ENCODE measurements around the gene KRT12.
"Not testable (repeated sequence)": the region's sequence is repeated elsewhere in the genome, so short reads cannot be mapped to it uniquely, and the experiment has no call there.

KRT12 gene

DNA sequence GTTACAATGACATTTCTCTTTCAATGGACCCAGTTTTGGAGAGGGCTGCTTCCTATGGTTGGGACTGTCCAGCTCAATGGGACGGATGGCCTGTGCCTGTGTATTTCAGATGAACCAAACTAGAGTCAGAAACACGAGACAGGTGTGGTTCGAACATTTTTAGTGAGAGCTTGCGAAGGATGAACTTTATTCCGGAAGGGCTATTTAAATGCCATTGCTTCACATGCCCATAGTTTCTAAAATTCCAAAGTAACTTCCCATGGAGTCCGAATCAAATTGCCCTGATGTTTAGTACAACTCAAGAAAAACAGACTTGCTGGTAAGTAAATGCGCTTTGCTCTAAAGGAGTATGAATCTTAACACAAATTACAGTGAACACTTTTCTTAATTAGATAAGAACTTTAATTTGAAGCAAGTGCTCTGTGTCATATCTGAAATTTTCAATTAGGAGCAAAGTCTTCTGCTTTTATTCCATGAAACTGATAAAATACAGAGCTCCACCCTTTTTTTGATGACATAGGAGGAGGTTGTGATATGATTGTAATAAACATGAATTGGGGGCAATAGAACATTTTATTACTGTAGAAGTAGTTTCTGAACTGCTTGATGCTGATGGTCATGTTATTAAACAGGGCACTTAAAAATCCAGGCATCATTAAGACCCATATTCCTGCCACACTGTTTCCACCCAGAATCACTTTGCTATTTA lies 16.8 kb upstream of the KRT12 start:
- no peak for DNase-seq

DNA sequence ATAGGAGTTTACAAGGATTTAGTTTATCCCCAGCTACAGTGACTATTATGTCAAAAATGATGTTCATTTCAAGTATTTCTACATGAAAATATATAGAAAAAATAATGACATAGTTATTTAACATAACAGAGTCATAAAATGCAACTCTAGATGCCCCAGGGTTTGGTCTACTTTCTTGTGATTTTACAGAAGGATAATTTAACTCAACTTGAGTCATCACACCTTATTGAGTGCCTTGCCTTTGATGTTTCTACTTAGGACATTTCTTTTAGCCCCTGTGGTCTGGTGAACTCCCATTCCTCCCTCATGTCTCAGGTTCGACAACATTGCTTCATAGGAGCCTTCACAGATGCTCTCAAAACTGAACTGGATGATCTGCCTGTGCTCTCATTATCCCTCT lies 16.0 kb upstream of the KRT12 start:
- no peak for DNase-seq

DNA sequence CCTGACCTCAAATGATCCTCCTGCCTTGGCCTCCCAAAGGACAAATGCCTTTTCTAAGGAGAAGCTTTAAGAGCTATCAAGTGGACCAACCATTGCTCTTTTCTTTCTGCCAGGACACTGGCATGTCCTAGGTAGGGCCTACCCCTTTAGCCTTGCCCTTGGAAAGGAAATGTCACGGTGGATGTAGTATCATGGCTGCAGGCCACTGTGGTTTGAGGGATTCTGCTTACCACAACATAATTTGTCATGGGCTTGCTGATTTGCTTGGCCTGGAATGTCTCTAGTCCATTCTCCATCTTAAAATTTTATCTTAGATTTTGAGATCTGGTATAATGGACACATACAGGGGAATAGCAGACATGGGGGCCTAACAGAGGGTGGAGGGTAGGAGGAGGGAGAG lies 12.0 kb upstream of the KRT12 start:
- DNase-seq, result no peak

DNA sequence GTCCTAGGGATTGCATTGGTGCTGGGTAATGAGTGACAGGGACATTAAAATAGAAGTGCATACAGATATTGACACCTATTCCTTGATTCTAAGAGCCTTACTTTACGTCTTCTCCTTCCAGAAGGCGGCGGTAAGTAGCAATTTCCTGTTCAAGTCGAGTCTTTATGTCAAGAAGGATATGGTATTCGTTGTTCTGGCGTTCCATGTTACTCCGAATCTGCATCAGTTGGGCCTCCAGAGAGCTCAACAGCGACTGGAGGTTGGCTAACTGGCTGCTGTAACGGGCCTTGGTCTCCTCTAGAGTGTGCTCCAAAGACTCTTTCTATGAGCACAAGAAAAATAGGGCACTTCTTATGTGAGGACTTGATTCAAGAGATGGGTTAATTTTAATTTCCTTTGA lies 11.0 kb upstream of the KRT12 start:
- DNase-seq, result no peak

DNA sequence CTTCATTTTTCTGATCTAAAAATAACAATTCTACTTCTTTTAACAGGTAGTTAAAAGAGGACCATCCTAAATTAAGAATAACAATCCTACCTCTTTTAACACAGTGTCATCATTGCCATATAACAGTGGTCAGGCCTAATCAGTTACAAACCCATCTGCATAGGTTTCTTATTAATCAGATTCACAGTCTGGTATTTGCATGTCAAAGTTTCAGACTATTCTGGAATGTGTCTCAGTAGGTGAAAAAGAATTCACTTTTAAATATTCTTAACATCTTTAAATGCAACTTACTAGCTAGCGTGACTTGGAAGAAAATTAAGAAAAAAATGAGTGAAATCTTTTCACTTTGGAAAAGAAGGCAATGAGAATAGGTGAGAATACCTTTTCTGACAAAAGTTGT lies 6.8 kb upstream of the KRT12 start:
- DNase-seq, result no peak

DNA sequence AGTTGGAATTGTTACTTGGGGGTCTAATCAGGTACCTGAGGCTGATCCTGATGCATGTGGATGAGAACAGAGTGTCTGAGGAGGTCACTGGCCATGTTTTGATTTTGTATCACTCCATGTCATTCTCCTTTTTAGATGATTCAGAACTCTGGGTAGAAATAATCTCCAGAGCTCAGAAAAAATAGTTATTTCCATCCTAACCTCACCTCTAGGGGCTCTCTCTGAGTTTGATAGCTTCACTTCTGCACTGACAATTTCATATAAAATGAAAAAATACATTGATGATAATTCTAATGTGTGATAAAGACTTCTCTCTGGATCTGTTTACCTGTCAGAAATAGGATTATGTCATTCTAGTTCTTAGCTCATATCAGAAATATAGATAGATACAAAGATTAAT lies 6.2 kb upstream of the KRT12 start:
- no peak for DNase-seq

DNA sequence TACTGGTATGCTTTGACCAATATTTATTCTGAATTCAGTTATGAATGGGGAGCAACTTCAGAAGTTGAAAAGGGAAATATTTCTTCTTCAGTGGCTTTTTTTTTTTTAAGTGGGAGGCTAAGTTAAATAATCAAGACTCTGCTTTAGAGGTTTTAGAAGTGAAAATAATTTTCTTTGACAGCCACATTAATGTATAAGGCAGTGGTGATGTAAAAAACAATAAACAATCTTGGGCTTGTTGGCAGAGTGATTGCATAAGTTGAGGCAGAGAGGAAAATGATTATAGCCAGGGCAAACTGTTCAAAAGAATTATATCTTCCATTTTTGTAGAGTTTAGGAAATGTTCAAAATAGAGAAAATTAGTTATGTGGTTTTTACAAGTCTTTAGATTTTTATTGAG lies 5.4 kb upstream of the KRT12 start:
- no peak for DNase-seq

DNA sequence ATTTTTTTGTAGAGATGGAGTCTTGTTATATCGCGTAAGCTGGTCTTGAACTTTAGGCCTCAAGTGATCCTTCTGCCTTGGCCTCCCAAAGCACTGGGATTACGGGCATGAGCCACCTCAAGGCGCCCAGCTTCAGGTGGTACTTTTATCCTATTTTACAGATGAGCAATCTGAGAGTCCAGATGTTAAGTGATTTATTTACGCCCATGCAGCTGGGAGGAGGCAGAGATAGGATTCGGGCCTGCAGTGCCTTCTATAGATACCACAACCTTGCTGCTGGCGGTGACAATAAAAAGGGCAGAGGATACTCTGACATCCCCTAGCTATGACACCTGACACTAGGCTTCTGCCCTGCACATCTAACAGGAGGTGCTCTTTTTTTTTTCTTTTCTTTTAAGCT lies 4.3 kb upstream of the KRT12 start:
- no peak for DNase-seq

DNA sequence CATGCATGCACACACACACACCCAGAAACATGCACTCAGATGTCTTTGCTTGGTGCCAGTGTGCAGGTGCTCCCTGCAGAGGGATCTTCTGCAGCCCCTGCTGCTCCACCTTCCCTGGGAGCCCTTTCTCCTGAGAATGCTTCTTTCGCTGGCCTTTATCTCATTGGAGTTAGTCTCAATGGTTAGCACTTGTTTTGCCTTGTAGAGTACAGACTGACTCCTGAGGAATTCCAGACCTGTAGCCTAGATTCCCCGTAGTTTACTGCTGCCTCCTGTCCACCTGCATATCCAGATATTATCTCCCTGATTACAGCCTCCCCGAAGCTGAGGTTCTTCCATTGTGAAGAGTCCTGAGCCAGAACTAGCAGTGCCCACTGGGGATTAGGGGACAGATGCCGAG lies 3.1 kb upstream of the KRT12 start:
- no peak for DNase-seq

DNA sequence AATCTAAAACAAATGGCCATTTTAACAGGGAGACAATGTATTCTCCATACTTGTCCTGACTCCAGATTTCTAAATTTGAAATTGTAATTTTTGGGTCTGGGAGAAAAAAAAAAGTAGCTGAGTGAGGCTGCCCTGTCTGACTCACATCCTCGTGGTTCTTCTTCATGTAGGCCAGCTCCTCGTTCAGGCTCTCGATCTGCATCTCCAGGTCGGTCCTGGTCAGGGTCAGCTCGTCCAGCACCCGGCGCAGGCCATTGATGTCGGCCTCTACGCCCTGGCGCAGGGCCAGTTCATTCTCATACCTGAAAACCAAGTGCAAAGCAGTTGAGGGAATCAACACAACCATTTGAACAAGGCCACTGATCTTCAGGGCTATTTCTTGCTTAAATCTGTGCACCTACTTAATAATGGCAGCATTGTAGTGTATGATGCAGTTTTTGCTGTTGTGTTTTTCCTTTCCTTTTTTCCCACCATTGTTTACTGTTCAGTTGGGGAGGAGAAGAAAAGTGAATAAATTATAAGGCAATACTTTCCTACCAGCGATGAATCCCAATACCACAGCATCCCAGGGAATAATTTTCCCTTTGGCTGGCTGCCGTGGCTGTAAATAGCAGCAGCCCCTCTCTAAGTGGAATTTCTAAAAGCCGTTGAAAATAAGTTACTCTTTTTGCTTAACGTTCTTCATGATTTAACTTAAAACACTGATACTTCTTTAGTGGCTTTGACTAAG lies 2.2 kb downstream of the KRT12 start:
- DNase-seq, result no peak

DNA sequence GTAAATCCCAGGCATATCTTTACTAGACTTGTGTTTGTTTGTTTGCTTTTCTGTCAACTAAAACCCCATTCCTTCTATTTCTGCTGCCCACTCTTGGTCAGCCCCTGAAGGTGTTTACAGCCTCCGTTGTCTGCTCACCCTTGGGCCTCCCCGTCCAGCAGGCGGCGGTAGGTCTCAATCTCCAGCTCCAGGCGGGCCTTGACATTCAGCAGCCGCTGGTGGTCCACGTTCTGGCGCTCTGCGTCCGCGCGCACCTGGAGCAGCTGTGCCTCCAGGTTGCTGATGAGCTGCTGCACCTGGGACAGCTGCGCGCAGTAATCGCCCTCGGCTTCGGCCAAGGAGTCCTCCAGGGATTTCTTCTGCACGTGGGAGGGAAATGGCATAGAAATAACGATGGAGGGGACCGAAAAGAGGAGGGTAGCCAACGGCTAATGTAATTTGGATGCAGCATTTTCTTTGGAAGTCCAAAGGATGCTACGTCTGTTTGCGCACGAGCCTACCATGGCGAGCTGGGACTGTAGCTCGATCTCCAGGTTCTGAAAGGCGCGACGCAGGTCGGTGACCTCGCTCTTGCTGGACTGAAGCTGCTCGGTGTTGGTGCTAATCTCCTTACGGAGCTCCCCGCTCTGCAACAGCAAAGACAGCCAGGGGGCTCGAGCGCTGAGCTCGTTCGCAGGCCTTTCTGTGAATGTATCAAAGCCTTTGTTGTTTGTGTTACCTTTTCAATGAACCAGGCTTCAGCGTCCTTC lies 3.9 kb downstream of the KRT12 start:
- no peak for DNase-seq

DNA sequence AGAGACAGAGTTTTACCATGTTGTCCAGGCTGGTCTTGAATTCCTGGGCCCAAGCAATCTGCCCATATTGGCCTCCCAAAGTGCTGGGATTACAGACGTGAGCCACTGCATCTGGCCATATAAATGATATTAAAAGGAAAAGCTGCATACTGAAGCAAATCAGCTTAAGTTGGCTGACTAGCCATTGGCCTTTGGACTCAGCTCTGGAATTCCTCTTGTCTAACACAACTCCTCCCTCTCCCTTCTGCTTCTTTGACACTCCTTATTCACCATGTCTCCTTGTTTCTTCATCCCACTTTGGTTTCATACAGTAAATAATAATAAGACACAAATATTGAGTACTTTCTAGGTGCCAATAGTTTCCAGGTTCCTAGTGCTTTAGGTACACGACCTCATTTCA lies 7.5 kb downstream of the KRT12 start:
- no peak for DNase-seq

DNA sequence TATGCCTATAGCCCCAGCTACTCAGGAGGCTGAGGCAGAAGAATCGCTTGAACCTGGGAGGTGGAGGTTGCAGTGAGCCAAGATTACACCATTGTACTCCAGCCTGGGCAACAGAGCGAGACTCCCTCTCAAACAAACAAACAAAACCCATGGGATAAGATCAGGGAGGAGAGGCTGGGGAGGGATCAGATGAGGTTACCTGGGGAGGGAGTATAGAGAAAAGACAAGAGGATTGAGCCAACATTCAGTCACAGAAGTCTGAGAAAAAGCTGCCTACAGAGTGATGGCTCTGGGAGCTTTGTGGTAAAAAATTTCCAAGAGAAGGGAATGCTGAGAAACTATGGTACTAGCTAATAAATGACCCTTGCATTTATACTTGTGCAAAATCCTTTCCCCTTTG lies 8.4 kb downstream of the KRT12 start:
- not testable (repeated sequence) for DNase-seq

DNA sequence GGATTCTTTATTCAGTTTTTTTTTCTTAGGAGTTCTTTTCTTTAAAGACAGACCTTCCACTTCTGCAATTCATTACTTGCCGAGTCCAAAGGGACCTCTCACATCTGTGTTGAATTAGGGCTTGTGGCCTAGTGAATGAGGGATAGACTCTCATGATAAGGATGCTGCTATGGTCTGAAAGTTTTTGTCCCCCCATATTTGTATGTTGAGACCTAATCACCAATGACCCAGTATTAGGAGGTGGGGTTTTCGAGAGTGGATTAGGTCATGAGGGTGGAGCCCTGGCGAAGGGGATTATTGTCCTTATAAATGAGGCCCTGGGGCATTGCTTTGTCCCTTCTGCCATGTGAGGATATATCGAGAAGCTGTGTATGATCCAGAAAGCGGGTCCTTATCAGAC lies 9.5 kb downstream of the KRT12 start:
- no peak for DNase-seq

DNA sequence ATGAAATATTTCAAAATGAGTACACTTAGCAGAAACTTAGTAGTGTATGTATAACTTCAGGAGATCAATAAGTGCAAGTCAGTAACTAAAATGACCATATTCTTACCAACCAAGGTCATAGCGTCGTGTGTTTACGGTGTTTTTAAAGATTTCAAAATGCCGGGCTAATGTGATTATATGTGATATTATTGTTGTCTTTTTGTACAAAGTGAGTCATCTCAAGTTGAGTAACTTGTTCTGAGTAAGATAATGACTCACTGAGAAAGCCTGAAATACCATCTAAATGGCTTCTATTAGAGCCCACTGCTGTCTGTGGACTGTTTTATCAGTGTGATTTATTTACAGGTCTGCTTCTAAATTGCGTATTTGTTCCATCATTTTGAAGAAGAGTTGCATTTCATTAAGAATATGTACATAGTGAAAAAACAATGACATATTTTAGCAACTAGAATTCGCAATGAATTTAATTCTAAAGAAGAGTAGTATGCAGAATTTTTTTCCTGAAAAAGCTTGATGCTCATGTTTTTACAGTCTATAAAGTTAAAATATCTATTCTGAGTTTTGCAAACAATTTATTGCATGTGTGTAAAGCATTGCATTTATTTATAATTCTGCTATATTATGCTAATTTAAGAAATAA lies 12.7 kb downstream of the KRT12 start:
- DNase-seq, result peak; percentile 50 to 70

DNA sequence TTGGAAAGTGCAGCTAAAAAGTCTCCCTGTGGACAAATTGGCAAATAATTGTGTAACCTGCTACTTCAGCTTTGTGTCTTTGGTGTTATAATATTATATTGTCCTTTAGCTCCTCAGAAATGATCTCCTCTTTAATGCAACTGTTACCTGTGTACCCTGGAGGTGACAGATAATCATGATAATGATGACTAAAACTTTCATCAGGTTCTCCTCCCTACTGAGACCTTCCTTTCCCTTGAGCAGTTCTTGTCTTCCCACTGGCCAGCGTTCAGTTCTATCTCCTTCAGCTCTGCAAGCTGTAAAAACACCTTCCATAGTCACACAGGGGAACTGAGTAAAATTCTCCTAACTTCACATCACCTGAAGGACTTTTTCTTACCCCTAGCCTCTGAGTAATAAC lies 14.7 kb downstream of the KRT12 start:
- no peak for DNase-seq

DNA sequence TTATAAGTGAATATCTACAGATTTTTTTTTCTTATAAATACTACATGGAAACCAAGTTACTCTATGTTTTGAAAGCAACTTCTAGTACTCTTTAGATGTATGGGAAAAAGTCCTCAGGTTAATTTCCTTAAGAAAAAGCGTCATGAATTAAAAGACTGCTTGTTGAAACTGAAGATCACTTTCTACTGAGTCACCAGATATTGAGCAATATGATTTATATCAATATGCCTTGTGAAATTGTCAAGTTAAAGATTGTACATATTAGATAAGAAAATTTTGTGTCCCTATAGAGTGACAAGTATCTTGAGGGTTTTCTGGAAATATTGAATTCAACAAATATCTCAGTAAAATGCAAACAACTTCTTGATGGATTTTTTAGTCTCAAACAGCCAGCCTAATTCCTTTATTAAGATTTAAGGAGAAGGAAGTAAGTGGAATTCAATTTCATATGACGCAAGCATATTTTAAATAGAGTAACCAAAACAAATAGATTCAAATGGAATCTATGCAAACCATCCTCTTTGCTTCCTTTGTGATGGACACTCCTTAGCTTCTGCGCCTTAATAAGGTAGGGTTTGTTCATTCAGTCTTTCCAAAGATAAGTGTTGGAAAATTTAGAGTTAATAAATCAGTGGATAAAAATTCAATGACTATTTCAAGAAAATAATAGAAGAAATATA lies 16.6 kb downstream of the KRT12 start:
- DNase-seq, result no peak

DNA sequence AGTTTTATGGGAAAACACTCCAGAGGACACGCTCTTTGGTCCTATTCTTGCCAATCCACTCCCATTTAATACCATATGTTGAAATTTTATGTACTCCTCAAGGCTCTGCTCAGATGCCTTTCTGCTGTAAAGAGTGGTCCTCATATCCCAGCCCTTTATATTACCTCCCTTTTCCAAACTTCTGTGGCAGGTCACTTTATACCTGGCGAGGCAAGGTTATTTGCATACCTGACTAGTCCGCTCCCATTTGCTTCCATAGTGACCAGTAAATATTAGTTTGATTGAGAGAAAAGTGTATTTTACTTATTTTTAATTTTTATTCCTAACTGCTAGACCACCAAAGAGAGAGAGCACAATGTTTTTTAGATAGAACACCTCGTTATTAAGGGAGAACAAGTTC lies 17.3 kb downstream of the KRT12 start:
- DNase-seq, result no peak

DNA sequence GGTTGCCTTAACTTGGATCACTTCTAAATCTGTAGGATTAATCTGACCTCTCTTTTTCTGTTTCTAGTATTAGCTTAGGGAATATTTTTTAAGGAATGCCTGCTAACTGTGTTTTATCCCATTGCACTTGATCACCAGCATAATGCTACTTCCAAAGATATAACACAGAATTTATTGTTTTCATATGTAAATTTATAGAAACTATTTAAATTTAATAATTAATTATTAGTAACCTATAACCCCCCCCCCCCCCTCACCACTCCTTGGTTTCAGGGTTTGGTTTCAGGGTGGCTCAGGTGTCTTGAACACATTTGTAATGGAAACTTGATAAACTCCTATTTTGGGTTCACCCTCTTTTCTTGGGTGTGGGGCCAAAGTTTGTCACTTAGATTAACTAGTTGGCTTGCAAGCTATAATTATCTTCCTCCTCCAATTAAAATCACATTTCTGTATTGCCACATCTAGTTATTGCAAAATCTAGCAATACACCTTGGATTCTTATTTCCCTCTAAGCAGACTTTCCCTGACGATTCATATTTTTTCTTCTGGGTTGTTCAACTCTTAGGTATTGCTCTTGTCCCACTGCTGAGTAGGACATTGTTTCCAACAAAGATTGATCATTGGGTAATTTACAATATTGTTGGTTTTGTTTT lies 18.3 kb downstream of the KRT12 start:
- DNase-seq, result no peak

DNA sequence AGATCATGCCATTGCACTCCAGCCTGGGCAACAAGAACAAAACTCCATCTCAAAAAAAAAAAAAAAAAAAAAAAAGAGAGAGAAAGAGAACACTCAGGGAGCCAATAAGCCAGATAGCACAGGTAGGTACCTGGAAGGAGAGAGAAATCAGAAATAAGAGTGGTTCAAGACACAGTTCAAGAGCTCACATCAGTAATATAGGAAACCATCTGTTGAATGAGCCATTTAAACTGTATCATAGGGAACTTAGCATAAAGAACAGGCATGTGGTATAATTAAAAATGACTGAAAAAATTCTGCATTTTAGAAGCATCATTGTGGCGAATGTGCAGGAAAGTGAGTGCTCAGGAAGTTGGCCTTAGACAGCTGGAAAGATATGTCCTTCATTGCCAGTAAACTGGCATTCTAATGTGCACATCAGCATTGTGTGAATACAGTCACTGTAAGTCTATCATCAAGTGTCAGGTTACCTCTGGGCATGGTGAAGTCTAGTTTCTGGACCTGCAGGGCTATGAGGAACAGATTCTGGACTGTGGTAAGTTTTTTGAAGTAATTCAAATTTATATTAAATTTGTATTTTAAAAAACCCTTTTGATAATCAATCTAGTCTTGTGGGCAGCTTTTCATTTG lies 20.4 kb downstream of the KRT12 start:
- DNase-seq, result no peak

DNA sequence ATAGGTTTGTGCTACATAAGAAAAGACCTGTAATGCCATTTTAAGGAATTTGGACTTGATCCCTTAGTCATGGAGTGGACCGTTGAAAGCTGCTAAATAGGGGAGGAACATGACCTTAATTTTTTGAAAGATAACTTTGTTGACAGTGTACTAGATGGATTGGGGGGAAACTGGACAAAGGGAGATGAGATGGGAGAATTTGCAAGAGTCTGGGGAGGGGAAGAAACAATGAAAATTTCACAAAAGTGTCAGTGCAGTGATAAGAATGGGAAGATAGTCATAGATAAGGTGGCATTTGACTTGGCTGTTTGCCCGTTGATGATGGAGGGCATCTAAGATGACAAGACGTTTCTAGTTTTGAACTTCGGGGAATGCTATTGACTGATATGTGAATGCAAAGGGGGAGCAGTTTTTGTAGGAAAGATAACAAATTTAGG lies 22.3 kb downstream of the KRT12 start:
- no peak for DNase-seq

DNA sequence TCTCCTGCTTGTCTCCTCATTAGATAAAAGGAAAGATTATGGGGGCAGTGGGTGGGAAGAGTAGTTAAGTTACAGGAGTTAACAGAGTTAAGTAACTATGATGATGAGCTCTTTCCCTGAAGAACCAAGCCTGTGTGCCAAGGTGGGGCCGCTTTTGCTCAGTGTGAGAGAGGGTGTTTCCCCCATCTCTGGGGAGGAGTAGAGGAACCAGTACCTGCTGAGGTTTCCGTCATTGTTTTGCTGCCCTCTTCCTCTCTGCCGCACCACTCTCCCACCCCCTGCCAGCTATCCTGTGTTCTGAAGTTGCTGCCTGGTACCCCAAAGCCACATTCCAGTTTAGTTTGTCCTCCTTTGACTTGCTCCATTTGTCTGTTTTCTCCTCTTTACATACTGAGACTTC lies 23.8 kb downstream of the KRT12 start:
- no peak for DNase-seq

Measured in inflammatory macrophage (primary cell).